ENCODE results near the gene ARHGEF7.

Gene ARHGEF7

DNA sequence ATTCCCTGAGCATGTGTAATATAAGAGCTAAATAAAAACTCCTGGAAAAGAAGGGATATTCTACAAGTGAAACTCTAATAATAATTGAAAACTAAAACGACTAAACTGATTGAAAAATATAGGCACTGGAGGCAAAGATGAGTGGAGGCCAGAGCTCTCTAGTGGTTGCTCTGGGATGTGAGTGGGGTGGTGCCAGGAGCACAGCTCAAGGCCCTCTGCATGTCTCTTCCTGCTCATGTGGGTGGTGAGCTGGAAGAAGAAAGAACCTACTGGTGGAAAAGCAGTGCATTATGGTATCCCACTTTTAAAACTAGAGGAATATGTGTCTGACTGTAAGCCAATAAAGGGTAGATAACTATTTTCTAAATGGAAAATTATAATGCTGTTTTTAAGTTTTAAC, 15.8 kb upstream of the ARHGEF7 start:
- DNase-seq: no peak

DNA sequence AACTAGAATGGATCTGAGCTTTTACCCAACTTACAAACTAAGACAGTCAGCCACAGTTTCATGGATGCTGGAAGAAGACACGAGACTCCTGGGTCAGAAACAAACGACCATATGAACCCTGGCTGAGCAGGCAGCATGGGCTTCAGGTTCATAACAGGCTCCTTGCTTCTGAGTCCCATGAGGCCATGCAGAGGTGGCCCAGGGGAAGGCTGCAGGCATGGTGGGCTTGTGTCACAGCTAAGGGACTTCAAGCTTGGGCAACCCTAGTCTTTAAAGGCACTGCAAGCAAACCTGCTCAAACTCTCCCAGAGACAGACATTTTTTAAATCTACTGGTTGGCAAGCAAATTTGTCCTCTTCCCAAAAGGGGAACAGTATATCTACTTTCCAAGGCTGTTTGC, 5.1 kb upstream of the ARHGEF7 start:
- no peak for DNase-seq

DNA sequence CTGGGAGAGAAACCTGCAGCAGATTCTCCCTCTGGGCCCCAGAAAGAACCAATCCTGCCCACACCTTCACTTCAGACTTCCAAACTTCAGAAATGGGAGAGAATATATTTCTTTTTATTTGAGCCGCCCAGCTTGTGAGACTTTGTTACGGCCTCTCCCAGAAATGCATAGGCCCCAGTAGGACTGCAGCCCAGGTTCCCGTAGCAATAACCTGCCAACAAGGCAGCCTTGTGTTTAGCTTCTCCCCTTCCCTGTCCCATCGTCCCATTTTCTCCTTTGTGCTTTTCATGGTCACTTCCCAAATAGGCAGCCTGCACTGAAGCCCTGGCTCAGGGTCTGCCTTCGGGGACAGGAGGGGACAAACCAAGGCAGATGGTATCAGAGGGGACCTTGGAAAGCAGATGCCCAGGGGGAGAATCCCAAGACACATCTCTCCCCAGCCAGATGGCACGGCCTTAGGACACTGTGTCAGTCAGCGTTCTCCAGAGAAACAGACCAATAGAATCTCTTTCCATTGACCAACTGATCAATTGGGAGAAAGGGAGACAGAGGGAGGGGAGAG, 3.7 kb upstream of the ARHGEF7 start:
- DNase-seq: no peak

DNA sequence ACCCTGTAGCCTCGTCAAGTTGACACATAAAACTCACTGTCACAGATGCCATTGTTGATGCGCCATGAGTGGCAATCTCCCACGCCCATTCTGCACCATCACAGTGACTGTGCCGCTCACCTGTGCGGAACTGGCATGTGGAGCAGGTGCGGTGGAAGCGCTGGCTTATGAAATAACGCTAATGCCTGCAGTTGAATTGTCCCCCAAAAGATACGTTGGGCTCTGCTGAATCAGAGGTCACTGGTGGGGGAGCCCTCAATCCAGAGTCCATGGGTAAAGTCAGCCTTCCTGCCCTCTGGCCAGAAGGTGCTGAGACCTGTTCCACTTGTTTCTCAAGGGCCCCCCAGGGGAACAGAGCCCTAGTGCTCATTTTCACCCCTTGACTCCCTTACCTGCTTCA, 2.9 kb upstream of the ARHGEF7 start:
- DNase-seq: no peak

DNA sequence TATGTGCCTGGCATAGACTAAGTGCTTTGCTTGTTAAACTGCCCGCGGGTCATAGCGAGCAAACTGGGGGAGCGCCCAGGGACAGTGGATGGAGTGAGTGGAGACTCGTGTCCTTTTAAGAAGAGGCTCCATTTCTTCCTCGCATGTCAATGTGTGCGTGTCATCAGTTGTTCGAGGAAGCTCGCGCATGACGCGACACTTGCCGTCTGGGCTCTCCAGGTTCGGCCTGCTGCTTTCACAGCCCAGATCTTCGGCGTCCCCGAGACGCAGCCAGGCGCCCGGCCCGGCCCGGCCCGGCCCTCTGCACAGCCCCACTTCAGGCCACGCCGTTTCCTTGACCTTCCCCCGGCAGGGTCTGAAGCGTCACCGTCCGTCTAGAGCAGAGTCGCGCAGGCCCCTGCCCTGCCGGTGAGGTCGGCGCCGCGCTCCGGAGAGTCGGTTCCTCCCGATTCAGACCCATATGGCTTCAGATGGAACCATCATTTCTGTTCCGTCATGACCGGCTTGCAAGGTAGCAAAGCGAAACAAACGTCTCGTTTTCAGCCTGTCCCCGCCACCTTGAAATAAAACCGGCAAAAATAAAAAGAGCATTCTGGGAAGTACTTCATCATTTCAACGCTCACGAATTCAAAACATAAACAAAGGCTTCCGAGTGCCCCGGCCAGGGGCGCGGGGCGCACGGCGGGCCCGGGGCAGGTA, 599 bp upstream of the ARHGEF7 start:
- peak in 7 of 51 donors; percentile 19 to 62 (median 26) for DNase-seq

DNA sequence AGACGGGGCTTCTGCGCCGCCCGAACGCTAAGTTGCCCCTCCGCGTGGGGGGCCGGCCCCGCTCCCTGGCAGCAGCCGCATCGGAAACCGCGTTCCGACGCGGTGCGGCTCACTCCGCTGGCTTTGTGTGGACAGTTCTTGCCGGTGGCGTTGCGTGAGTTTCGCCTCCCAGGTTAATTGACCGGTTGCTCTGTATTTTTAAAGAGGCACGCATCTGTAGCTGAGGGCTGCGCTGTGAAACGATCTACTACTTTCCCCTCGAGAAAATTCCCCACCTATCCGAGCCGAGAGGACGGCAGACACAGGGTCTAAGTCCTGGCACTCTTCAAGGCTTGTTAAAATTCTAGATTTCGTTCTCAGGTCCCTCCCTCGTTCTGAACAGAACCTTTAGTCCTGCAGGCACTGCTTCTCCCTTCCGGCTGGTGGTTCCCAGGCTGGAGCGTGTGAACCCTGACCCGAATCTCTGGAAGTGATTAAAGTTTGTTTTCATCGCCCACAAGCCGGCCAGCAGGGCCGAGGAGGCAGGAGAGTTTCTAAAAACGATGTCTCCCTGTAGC, 933 bp downstream of the ARHGEF7 start:
- peak in 3 of 51 donors; percentile 14 to 33 (median 19) for DNase-seq

DNA sequence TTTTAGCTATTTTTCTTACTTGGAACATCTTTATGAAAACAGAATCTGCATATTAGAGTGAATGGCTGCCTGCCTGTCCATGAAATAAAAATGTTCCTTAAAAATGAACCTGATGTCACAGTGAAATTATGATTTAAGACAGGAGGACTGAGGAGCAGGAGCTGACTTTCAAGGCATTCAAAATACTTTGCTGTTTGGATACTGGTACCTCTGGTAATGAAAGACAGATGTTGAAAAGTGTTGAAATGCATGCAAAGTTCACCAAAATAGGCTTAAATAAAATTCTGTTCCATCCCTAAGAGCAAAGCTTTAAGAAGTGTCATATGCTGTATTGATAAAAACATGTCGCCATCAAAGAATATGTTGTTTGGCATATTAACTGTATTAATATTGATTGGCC, 1.7 kb downstream of the ARHGEF7 start:
- no peak for DNase-seq

DNA sequence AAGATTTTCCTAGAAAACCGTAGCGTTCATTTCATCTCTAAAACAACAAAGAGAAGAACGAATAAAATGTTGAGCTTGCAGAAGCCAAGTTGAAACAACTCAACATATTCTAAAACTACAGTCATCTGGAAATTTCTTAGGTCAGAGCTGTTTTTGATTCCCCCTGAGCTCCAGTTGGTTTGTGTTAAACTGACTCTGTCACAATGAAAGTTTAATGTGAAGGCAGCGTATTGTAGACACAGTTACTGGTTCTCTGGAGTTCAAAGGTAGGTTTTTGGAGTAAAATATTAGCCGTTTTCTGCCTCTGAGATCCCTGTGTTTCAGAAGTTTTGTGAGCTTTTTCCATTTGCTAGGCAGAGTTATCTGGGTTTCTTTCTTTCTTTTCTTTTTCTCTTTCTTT, 2.2 kb downstream of the ARHGEF7 start:
- no peak for DNase-seq

DNA sequence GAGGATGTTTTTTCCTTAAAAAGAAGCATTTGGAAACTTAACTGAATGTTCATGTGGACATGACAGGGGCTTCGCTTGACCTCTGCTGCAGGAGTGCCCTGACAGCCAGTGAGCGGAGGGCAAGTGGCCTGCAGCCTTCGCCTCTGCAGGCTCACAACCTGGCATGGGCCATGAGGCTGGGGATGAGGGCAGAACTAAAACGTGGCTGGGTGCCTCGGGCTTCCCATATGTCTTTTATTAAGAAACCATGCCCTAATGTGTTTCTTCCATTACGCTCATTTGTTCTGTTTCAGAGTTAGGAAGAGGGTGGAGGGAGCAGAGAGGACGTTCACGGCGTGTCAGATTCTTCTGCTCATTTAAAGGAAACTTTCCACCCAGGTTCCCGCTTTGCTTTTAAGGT, 2.9 kb downstream of the ARHGEF7 start:
- DNase-seq: no peak

DNA sequence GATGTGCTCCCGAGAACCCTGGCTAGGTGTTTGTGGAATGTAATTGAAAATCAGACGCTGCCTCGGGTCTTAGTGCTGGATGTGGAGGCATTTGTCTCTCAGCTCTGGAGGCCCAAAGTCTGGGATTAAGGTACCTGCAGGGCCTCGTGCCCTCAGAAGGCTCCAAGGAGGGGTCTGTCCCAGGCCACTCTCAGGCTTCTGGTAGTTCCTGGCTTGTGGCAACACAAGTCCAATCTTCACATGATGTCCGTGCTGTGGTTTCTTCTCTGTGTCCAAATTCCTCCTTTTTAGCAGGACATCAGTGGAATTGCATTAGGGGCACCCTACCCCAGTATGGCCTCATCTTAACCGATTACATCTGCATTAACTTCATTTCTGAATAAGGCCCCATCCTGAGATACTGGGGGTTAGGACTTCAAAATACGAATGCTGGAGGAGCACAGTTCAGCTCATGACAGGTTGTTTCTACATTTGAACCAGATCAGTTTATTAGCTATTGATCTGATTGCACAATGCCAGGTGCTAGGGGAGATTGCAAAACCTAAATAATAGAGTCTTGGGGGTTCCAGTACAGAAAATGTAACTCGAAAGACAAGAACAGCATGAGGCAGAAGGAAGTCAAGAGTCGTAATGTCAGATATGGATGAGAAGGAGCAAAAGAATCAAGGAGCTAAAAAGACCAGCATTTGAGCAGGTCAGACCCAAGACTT, 3.9 kb downstream of the ARHGEF7 start:
- no peak for DNase-seq

DNA sequence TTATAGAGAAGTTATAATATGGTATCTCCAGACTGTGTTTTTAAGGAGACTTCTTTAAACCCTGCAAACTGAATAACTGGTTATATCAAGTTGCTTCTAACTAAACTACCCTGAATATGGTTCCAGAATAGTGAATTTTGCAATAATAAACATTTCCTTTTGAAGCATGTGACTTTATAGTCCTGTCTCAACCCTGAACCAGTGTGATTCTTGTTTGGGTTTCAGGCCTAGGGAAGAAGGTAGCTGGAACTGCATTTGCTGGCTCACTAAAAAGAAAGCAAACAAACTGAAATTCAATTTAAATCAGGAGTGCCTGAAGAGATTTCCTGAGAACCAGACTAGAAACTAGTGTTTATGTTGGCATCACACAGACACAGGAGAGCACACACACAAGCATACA, 4.9 kb downstream of the ARHGEF7 start:
- no peak for DNase-seq

DNA sequence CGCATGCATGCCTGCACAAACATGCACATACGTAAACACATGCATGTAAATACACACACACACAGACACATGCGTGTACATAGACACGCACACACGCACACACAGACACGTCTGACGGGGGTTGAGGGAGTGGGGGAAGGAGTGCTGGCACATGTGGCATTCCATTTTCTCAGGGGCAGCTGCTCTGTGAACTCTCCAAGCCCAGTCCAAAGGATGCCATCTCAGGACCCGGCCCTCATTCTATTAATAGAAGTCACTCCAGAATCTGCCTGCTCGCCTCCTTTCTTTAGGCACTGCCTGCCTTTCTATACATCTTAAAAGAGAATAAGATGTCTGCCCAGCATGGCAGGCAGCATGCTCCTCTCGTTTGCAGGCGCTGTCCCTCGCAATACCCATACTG, 5.3 kb downstream of the ARHGEF7 start:
- DNase-seq: no peak

DNA sequence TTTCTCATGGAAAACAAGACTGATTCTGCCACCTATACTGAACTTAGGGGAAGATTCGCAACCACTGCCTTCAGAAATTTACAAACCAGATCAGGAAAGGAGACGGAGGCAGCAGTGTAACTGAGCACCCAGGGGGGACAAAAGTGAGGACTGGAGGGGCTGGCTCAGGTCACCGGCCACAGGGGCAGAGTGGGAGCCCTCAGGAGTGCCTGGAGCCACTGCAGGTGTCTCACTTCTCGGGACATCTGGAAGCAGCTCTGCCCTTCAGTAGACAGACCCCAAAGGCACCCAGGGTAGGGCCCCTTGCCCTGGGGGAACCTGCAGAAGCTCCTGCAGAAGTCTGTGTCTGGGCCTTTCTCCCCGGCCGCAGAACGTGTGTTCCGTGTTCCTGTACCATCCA, 5.8 kb downstream of the ARHGEF7 start:
- no peak for DNase-seq

DNA sequence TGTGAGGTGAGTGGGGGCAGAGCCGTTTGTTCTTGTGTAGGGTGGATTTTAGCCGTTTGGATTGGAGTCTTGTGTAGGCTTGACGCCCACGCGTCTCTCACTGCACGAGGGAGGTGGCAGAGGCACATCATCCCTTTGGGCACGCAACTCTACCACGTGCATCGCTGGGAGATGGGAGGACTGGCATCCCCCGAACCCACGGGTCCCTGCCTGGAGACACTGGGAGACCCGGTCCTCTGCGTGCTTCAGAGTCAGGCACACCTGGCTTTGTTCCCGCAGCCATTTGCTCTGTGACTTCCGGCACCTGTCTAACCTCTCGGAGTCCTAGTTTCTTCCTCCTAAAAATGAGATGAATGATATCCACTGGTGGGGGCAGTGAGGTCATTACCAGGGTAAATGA, 6.4 kb downstream of the ARHGEF7 start:
- peak in 1 of 51 donors; percentile 7 for DNase-seq

DNA sequence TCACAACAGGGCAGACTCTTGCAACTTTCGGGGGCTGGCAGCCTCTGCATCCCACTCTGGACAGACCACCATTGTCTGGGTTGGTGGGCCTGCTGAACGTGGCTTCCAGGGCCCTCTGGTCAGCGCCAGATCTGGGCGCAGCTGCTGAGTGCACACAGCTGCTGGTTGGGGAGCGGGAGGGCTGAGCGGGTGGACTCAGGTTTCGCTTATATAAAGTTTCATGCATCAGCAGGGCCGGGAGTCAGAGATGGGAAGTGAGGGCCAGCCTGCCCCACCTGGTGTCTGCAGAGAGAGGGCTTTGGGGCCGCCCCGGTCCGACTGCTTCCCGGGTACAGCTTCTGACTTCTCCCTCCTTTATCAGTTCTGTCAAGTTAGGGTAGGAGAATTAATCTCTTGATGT, 6.9 kb downstream of the ARHGEF7 start:
- no peak for DNase-seq

DNA sequence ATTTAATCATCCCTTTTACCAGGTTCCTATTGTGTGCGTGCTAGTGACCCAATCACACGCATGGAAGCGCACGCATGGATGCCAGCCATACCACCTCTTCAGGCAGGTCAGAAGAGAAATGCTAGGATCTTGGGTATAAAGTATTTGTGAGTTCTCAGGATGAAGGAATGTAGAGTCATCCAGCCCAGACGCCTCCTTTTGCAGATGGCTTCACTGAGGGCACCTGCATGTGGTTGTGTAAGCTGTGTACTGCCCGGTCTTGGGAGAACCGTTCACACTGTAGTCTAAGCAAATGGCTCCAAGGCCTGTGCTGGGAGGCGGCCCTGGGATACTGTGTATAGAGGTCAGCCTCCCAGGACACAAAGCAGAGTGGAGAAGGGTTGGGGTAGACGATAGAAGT, 7.5 kb downstream of the ARHGEF7 start:
- no peak for DNase-seq

DNA sequence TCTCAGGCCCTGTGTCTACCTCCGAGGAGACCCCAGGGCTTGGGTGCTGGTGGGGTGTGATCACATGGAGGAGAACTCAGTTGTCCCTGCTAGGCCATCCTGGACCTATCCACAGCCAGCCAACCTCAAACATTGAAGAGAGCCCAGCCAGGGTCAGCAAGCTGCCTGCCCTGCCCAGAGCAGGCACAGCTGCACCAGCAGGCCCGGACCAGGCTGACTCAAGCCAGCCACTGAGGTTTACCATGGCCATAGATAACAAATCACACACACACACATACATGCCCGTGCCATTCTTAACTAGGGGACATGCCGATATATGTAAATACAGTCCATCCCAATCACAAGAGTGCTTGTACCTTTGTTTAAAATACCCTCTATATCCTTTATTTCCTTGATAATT, 8.1 kb downstream of the ARHGEF7 start:
- no peak for DNase-seq

DNA sequence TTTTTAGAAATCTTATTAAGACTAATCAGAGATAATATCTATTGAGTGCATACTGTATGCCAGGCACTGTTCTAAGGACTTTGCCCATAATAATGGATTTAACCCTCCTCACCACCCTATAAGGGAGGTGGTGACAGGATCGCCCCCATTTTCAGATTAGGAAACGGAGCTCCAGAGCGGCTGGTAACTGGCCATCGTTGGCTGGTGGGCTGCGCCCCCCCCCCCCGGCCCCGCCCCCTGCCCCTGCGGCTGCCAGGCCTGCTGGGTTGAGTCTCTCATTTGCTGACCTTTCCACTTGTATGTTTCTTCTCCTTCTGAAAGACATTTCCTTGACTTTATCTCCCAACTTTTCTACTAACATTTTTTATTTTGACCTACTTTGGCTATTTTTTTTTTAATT, 8.5 kb downstream of the ARHGEF7 start:
- DNase-seq: no peak

DNA sequence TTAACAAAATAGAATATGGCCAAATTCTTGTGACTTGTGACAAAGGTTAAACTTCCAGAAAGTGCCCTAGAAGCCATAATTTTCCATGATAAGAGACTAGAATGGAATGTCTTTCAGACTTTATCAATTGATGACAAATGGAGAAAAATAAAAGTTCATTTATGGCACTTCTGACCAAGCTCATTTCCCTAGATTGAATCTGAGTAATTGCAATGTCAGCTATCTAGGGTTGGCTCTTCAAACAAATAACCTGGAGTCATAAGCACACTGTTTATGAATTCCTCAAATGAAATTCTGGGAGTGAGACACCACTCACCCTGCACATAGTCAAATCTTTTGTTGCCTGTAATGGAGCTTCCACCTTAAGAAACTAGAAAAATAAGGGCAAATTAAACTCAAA, 11.4 kb downstream of the ARHGEF7 start:
- no peak for DNase-seq

DNA sequence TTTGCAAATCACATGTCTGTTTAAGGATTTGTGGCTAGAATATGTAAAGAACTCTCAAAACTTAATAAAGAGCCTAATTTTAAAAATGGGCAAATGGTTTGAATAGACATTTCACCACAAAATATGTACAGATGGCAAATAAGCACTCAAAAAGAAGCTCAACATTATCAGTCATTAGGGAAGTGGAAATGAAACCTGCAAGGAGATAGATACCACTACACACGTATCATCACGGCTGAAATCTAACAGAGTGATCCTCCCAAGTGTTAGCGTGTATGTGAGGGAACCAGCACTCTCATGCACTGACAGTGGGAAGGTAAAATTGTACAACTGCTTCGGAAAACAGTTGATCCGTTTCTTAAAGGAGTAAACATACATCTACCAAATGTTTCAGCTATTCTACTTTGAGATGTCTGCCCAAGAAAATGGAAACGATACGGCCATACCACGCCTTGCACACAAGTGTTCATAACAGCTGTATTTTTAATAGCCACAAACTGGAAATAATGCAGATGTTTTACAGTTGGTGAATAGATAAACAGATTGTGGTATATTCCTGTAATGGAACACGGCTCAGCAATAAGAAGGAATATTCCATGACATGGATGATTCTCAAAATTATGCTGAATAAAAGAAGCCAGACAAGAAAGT, 14.5 kb downstream of the ARHGEF7 start:
- DNase-seq: no peak

DNA sequence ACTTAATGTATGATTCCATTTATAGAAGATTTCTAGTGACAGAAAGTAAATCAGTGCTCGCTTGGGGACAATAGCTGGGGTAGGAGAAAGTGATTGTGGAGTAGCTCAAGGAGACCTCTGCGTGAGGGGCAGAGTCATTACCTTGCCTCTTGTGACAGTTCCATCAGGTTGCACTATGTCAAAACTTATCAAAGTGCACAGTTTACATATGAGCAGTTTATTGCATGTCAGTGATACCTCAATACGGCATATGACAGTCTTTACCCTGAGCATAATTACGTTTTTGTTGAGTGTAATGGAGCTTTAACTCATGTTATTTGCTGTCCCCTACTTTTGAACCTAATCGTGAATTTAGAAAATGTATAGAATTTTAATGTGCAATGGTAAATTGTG, 15.0 kb downstream of the ARHGEF7 start:
- no peak for DNase-seq

DNA sequence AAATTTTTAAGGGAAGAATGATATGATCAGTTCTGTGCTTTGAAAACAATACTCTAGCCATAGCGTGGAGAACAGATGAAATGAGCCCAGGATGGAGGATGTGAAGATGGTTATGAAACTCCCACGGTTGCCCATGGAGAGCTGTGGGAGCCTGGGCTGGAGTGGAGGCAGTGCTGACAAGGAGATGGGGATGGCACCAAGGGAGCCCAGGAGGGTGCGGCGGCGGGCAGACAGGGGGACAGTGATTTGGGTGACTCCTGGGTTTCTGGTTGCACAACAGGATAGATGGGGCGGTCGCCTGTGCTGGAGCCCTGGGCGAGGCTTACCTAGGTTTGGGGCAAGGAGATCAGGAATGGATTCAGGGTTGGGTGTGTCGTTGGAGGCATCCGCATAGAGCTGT, 15.9 kb downstream of the ARHGEF7 start:
- no peak for DNase-seq

Measured in hypothalamus (tissue), 51 donors.